ENCODE measurements around the gene KCND3.

KCND3 gene

GRCh38 chr1:112017183-112017582 is 27.7 kb upstream of the KCND3 start:
- ATAC-seq: no peak
- no peak for TF ChIP-seq OSR1 (CRISPR knock-in tag; IDR thresholded peaks at IDR 0.05)
- TF ChIP-seq ZNF8 (CRISPR knock-in tag; IDR thresholded peaks at IDR 0.05): no peak
- TF ChIP-seq ZFP3 (CRISPR knock-in tag; IDR thresholded peaks at IDR 0.05): no peak
- TF ChIP-seq TOX (CRISPR knock-in tag; IDR thresholded peaks at IDR 0.05; ENCODE audit: borderline replicate concordance): no peak
- TF ChIP-seq CSRNP3 (CRISPR knock-in tag; IDR thresholded peaks at IDR 0.05): no peak
- no peak for TF ChIP-seq ZFP30 (CRISPR knock-in tag; IDR thresholded peaks at IDR 0.05)
- no peak for TF ChIP-seq PPARA (CRISPR knock-in tag; IDR thresholded peaks at IDR 0.05; ENCODE audit: borderline replicate concordance)
- TF ChIP-seq ZC3H10 (CRISPR knock-in tag; IDR thresholded peaks at IDR 0.05): no peak
- no peak for TF ChIP-seq ZNF70 (CRISPR knock-in tag; IDR thresholded peaks at IDR 0.05)
- no peak for TF ChIP-seq GLIS3 (CRISPR knock-in tag; IDR thresholded peaks at IDR 0.05)
- TF ChIP-seq CSDC2 (CRISPR knock-in tag; IDR thresholded peaks at IDR 0.05): no peak
- no peak for TF ChIP-seq ESRRG (CRISPR knock-in tag; IDR thresholded peaks at IDR 0.05)

GRCh38 chr1:112012823-112013222 is 23.4 kb upstream of the KCND3 start:
- TF ChIP-seq CSDC2 (CRISPR knock-in tag; IDR thresholded peaks at IDR 0.05) (no peak), ZNF70 (CRISPR knock-in tag; IDR thresholded peaks at IDR 0.05) (no peak), ZNF565 (CRISPR knock-in tag; conservative IDR thresholded peaks at IDR 0.05; ENCODE audit: low read depth) (no peak), SNAI2 (CRISPR knock-in tag; IDR thresholded peaks at IDR 0.05) (no peak), PPARA (CRISPR knock-in tag; IDR thresholded peaks at IDR 0.05; ENCODE audit: borderline replicate concordance) (no peak), ARNTL (CRISPR knock-in tag; IDR thresholded peaks at IDR 0.05; ENCODE audit: borderline replicate concordance, low read depth) (no peak), ZFP30 (CRISPR knock-in tag; IDR thresholded peaks at IDR 0.05) (no peak), CSRNP3 (CRISPR knock-in tag; IDR thresholded peaks at IDR 0.05) (no peak), OSR1 (CRISPR knock-in tag; IDR thresholded peaks at IDR 0.05) (no peak), GLIS3 (CRISPR knock-in tag; IDR thresholded peaks at IDR 0.05) (no peak), PATZ1 (CRISPR knock-in tag; IDR thresholded peaks at IDR 0.05; ENCODE audit: borderline replicate concordance) (no peak), BACH2 (CRISPR knock-in tag; IDR thresholded peaks at IDR 0.05; ENCODE audit: borderline replicate concordance) (no peak), RARB (CRISPR knock-in tag; IDR thresholded peaks at IDR 0.05) (no peak), ESRRG (CRISPR knock-in tag; IDR thresholded peaks at IDR 0.05) (no peak)
- ATAC-seq: no peak

GRCh38 chr1:112011202-112011601 is 21.7 kb upstream of the KCND3 start:
- TF ChIP-seq TCF4 (CRISPR knock-in tag; IDR thresholded peaks at IDR 0.05; ENCODE audit: borderline replicate concordance) (no peak), CSDC2 (CRISPR knock-in tag; IDR thresholded peaks at IDR 0.05) (no peak), BACH2 (CRISPR knock-in tag; IDR thresholded peaks at IDR 0.05; ENCODE audit: borderline replicate concordance) (no peak), ZNF70 (CRISPR knock-in tag; IDR thresholded peaks at IDR 0.05) (no peak), GLIS3 (CRISPR knock-in tag; IDR thresholded peaks at IDR 0.05) (no peak), CREB5 (CRISPR knock-in tag; IDR thresholded peaks at IDR 0.05; ENCODE audit: low read depth) (no peak), ZNF8 (CRISPR knock-in tag; IDR thresholded peaks at IDR 0.05) (no peak), CSRNP3 (CRISPR knock-in tag; IDR thresholded peaks at IDR 0.05) (no peak), ZFP3 (CRISPR knock-in tag; IDR thresholded peaks at IDR 0.05) (no peak), ESRRG (CRISPR knock-in tag; IDR thresholded peaks at IDR 0.05) (no peak), SNAI2 (CRISPR knock-in tag; IDR thresholded peaks at IDR 0.05) (no peak), ARNTL (CRISPR knock-in tag; IDR thresholded peaks at IDR 0.05; ENCODE audit: borderline replicate concordance, low read depth) (no peak), RARB (CRISPR knock-in tag; IDR thresholded peaks at IDR 0.05) (no peak), POU6F1 (CRISPR knock-in tag; IDR thresholded peaks at IDR 0.05; ENCODE audit: borderline replicate concordance, low read depth) (no peak), ZNF565 (CRISPR knock-in tag; conservative IDR thresholded peaks at IDR 0.05; ENCODE audit: low read depth) (no peak), PATZ1 (CRISPR knock-in tag; IDR thresholded peaks at IDR 0.05; ENCODE audit: borderline replicate concordance) (no peak)
- ATAC-seq: peak; percentile 32; the same call in 2 of the 3 replicates

All from SK-N-SH treated with all-trans-retinoic acid at 6 μM for 48 hours (cell line).